Activated T-helper 2 cell treated with anti-CD3 and anti-CD28 coated beads, Interferon-gamma antibody, Interleukin-2, Interleukin-4, amounts not matched to agents 10 μg/mL and 5 μg/mL and 100 μg/mL, durations not matched to agents 14 hours and 24 hours and 36 hours (primary cell): ENCODE data around the gene KAT6B. TPM values are rescaled to one million over a fixed set of nuclear protein-coding genes. Genes with fewer than 3 reads are reported as not detected.

ENCODE experiments used
- DNase-seq: peaks from one replicate; pipeline ENCODE4 v3.0.0; 2021; ENCODE audit warnings: low spot score
- H3K27ac Mint-ChIP-seq: one replicate; pipeline ENCODE4 v1.8.0; 2021; ENCODE audit warnings: mixed read lengths
- H3K27me3 Mint-ChIP-seq: one replicate; pipeline ENCODE4 v1.8.0; 2021; ENCODE audit warnings: low read depth, mixed read lengths
- H3K36me3 Mint-ChIP-seq: one replicate; pipeline ENCODE4 v1.8.0; 2021; ENCODE audit warnings: low read depth, mixed read lengths
- H3K4me1 Mint-ChIP-seq: one replicate; pipeline ENCODE4 v1.8.0; 2021; ENCODE audit warnings: low read depth, mixed read lengths
- H3K4me3 Mint-ChIP-seq: one replicate; pipeline ENCODE4 v1.8.0; 2021; ENCODE audit warnings: low read depth, mild to moderate bottlenecking, moderate library complexity, mixed read lengths
- H3K9me3 Mint-ChIP-seq: one replicate; pipeline ENCODE4 v1.8.0; 2021; ENCODE audit warnings: mixed read lengths
- intact Hi-C: fragments of 100-400 bp; cut with micrococcal nuclease; formaldehyde crosslinking; loops from one replicate; pipeline ENCODE4 v1.15.1; 2023
- total RNA-seq: library from RNA; stranded (reverse); gene quantifications from 2 replicates; pipeline ENCODE4 v1.2.3, GENCODE V29; 2022

Gene KAT6B
- total RNA-seq, 1 donor from 2014 or later, result 26.6 TPM

GRCh38 chr10:74801447-74801846 is 25.0 kb upstream of the KAT6B start:
- no peaks in the 10 kb centered on the region for H3K36me3 Mint-ChIP-seq
- no peak for DNase-seq
- H3K27me3 Mint-ChIP-seq, result peaks cover 2% of the 10 kb centered on the region
- intact Hi-C loops, result loop anchor here (2.0 kb wide), 1 partner anchor 217 kb away; no protein-coding TSS in a partner anchor
- peaks cover 10% of the 10 kb centered on the region for H3K4me1 Mint-ChIP-seq
- peaks cover 7% of the 10 kb centered on the region for H3K9me3 Mint-ChIP-seq
- no peak overlapping the region for H3K4me3 Mint-ChIP-seq
- no peak overlapping the region for H3K27ac Mint-ChIP-seq

- Mint-ChIP-seq H3K4me1 (no peaks in the 10 kb centered on the region), H3K9me3 (no peaks in the 10 kb centered on the region), H3K36me3 (no peaks in the 10 kb centered on the region), H3K27me3 (no peaks in the 10 kb centered on the region), H3K4me3 (no peak overlapping the region), H3K27ac (no peak overlapping the region)
- intact Hi-C loops, result no loop called here
- DNase-seq, result no peak
These were observed 17.9 kb upstream of the KAT6B start for GRCh38 chr10:74808501-74808900.

GRCh38 chr10:74810087-74810486 is 16.3 kb upstream of the KAT6B start:
- Mint-ChIP-seq H3K36me3 (no peaks in the 10 kb centered on the region), H3K27ac (no peak overlapping the region), H3K4me1 (no peaks in the 10 kb centered on the region), H3K9me3 (no peaks in the 10 kb centered on the region), H3K27me3 (no peaks in the 10 kb centered on the region), H3K4me3 (no peak overlapping the region)
- intact Hi-C loops, result no loop called here
- DNase-seq, result no peak

- intact Hi-C loops, result no loop called here
- peaks cover 6% of the 10 kb centered on the region for H3K4me1 Mint-ChIP-seq
- H3K27ac Mint-ChIP-seq, result no peak overlapping the region
- H3K9me3 Mint-ChIP-seq, result peaks cover 10% of the 10 kb centered on the region
- H3K36me3 Mint-ChIP-seq, result peaks cover 5% of the 10 kb centered on the region
- H3K27me3 Mint-ChIP-seq, result no peaks in the 10 kb centered on the region
- no peak for DNase-seq
- no peak overlapping the region for H3K4me3 Mint-ChIP-seq
These were observed 12.8 kb upstream of the KAT6B start for GRCh38 chr10:74813381-74814259.

- H3K27ac Mint-ChIP-seq, result no peak overlapping the region
- no peak overlapping the region for H3K4me3 Mint-ChIP-seq
- H3K9me3 Mint-ChIP-seq, result peaks cover 10% of the 10 kb centered on the region
- peaks cover 6% of the 10 kb centered on the region for H3K4me1 Mint-ChIP-seq
- DNase-seq, result no peak
- no peaks in the 10 kb centered on the region for H3K27me3 Mint-ChIP-seq
- peaks cover 5% of the 10 kb centered on the region for H3K36me3 Mint-ChIP-seq
- intact Hi-C loops, result no loop called here
These were observed 11.6 kb upstream of the KAT6B start for GRCh38 chr10:74814797-74815196.

- H3K4me3 Mint-ChIP-seq, result no peak overlapping the region
- H3K4me1 Mint-ChIP-seq, result peaks cover 12% of the 10 kb centered on the region
- no peak overlapping the region for H3K27ac Mint-ChIP-seq
- H3K27me3 Mint-ChIP-seq, result no peaks in the 10 kb centered on the region
- H3K9me3 Mint-ChIP-seq, result peaks cover 10% of the 10 kb centered on the region
- DNase-seq, result no peak
- intact Hi-C loops, result no loop called here
- peaks cover 5% of the 10 kb centered on the region for H3K36me3 Mint-ChIP-seq
These were observed 9.4 kb upstream of the KAT6B start for GRCh38 chr10:74816824-74817498.

- Mint-ChIP-seq H3K27ac (no peak overlapping the region), H3K36me3 (peaks cover 5% of the 10 kb centered on the region), H3K27me3 (no peaks in the 10 kb centered on the region), H3K4me1 (peaks cover 38% of the 10 kb centered on the region), H3K9me3 (peaks cover 10% of the 10 kb centered on the region), H3K4me3 (no peak overlapping the region)
- intact Hi-C loops, result loop anchor here (10.0 kb wide), 1 partner anchor 557 kb away; no protein-coding TSS in a partner anchor
- DNase-seq, result no peak
These were observed 4.9 kb upstream of the KAT6B start for GRCh38 chr10:74821501-74821900.

GRCh38 chr10:74822101-74822500 is 4.3 kb upstream of the KAT6B start:
- peaks cover 5% of the 10 kb centered on the region for H3K9me3 Mint-ChIP-seq
- H3K27me3 Mint-ChIP-seq, result no peaks in the 10 kb centered on the region
- no peak overlapping the region for H3K27ac Mint-ChIP-seq
- H3K36me3 Mint-ChIP-seq, result peaks cover 4% of the 10 kb centered on the region
- H3K4me3 Mint-ChIP-seq, result no peak overlapping the region
- DNase-seq, result no peak
- intact Hi-C loops, result loop anchor here (10.0 kb wide), 1 partner anchor 557 kb away; no protein-coding TSS in a partner anchor
- peaks cover 37% of the 10 kb centered on the region for H3K4me1 Mint-ChIP-seq

GRCh38 chr10:74822521-74823089 is 3.8 kb upstream of the KAT6B start:
- Mint-ChIP-seq H3K9me3 (no peaks in the 10 kb centered on the region), H3K27me3 (no peaks in the 10 kb centered on the region), H3K4me3 (no peak overlapping the region), H3K27ac (no peak overlapping the region), H3K4me1 (peaks cover 38% of the 10 kb centered on the region), H3K36me3 (no peaks in the 10 kb centered on the region)
- DNase-seq, result no peak
- intact Hi-C loops, result loop anchor here (10.0 kb wide), 1 partner anchor 558 kb away; no protein-coding TSS in a partner anchor

GRCh38 chr10:74823791-74824183 is 2.6 kb upstream of the KAT6B start:
- Mint-ChIP-seq H3K9me3 (no peaks in the 10 kb centered on the region), H3K27ac (peak overlapping the region; percentile 89), H3K36me3 (peaks cover 6% of the 10 kb centered on the region), H3K4me1 (peaks cover 46% of the 10 kb centered on the region), H3K27me3 (no peaks in the 10 kb centered on the region), H3K4me3 (peak overlapping the region; percentile 88)
- DNase-seq, result no peak
- intact Hi-C loops, result loop anchor here (10.0 kb wide), 1 partner anchor 559 kb away; no protein-coding TSS in a partner anchor

- intact Hi-C loops, result loop anchor here (10.0 kb wide), 1 partner anchor 560 kb away; no protein-coding TSS in a partner anchor
- H3K9me3 Mint-ChIP-seq, result no peaks in the 10 kb centered on the region
- H3K4me3 Mint-ChIP-seq, result peak overlapping the region; percentile 88
- peak overlapping the region; percentile 89 for H3K27ac Mint-ChIP-seq
- DNase-seq, result peak; percentile 19
- H3K27me3 Mint-ChIP-seq, result no peaks in the 10 kb centered on the region
- H3K36me3 Mint-ChIP-seq, result peaks cover 10% of the 10 kb centered on the region
- H3K4me1 Mint-ChIP-seq, result peaks cover 51% of the 10 kb centered on the region
These were observed 2.1 kb upstream of the KAT6B start for GRCh38 chr10:74824184-74824899.

- intact Hi-C loops, result loop anchor here (5.0 to 10.0 kb wide), 3 partner anchors 72 to 560 kb away; no protein-coding TSS in a partner anchor
- Mint-ChIP-seq H3K27me3 (no peaks in the 10 kb centered on the region), H3K36me3 (peaks cover 11% of the 10 kb centered on the region), H3K4me3 (peak overlapping the region; percentile 88), H3K27ac (peak overlapping the region; percentile 89), H3K4me1 (peaks cover 51% of the 10 kb centered on the region), H3K9me3 (no peaks in the 10 kb centered on the region)
- DNase-seq, result peak; percentile 46
These were observed 1.5 kb upstream of the KAT6B start for GRCh38 chr10:74824900-74825370.
